Measurements from ENCODE around the gene GRIA4.

GRCh38 chr11:105574974-105575373, 34.9 kb upstream of the GRIA4 start:
- TF ChIP-seq, protein P1, sequence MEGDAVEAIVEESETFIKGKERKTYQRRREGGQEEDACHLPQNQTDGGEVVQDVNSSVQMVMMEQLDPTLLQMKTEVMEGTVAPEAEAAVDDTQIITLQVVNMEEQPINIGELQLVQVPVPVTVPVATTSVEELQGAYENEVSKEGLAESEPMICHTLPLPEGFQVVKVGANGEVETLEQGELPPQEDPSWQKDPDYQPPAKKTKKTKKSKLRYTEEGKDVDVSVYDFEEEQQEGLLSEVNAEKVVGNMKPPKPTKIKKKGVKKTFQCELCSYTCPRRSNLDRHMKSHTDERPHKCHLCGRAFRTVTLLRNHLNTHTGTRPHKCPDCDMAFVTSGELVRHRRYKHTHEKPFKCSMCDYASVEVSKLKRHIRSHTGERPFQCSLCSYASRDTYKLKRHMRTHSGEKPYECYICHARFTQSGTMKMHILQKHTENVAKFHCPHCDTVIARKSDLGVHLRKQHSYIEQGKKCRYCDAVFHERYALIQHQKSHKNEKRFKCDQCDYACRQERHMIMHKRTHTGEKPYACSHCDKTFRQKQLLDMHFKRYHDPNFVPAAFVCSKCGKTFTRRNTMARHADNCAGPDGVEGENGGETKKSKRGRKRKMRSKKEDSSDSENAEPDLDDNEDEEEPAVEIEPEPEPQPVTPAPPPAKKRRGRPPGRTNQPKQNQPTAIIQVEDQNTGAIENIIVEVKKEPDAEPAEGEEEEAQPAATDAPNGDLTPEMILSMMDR (IDR thresholded peaks at IDR 0.05; ENCODE audit: insufficient read depth, low read length, poor library complexity, severe bottlenecking) = no peak
- TF ChIP-seq EZH2phosphoT487 (conservative IDR thresholded peaks at IDR 0.05; ENCODE audit: low read length) = no peak
